ENCODE data around the gene TMPRSS9. TPM values are rescaled to one million over a fixed set of nuclear protein-coding genes. Genes with fewer than 3 reads are reported as not detected.

The TMPRSS9 gene
- total and polyA plus RNA-seq, 2 of the 13 experiments (the other 11 are each of a cell fraction or from before 2014, with no cell fraction given): 2.5 to 5.2 TPM

DNA sequence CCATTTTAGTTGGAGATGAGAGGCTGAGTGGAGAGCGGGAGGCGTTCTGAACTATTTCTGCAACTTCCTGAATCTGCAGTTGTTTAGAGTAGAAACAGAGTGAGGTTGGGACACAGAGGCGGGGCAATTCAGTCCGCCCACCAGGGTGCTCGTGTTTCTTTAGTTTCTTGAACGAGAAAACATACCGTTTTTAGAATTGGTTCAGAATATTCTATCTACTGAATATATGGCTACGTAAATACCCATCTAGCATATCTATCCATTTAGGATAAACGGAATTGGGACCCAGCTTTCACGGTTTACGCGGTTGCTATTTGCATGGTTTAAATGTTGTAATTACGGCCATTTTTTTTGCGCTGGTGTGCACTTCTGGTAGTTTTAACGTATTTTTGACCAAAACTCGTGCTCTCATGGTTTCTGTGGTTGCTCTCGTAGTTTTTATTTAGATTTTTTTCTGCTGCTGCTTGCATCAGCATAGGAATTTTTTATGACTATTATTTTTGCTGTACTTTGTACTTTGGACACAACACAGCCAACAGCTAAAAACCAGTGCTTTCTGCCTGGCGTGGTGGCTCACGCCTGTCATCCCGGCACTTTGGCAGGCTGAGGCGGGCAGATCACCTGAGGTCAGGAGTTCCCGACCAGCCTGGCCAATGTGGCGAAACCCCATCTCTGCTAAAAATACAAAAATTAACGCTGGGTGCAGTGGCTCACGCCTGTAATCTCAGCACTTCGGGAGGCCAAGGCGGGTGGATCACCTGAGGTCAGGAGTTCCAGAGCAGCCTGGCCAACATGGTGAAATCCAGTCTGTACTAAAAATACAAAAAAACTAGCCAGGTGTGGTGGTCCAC is 34.6 kb downstream of the TMPRSS9 start (continued):
- TF ChIP-seq, protein P1, sequence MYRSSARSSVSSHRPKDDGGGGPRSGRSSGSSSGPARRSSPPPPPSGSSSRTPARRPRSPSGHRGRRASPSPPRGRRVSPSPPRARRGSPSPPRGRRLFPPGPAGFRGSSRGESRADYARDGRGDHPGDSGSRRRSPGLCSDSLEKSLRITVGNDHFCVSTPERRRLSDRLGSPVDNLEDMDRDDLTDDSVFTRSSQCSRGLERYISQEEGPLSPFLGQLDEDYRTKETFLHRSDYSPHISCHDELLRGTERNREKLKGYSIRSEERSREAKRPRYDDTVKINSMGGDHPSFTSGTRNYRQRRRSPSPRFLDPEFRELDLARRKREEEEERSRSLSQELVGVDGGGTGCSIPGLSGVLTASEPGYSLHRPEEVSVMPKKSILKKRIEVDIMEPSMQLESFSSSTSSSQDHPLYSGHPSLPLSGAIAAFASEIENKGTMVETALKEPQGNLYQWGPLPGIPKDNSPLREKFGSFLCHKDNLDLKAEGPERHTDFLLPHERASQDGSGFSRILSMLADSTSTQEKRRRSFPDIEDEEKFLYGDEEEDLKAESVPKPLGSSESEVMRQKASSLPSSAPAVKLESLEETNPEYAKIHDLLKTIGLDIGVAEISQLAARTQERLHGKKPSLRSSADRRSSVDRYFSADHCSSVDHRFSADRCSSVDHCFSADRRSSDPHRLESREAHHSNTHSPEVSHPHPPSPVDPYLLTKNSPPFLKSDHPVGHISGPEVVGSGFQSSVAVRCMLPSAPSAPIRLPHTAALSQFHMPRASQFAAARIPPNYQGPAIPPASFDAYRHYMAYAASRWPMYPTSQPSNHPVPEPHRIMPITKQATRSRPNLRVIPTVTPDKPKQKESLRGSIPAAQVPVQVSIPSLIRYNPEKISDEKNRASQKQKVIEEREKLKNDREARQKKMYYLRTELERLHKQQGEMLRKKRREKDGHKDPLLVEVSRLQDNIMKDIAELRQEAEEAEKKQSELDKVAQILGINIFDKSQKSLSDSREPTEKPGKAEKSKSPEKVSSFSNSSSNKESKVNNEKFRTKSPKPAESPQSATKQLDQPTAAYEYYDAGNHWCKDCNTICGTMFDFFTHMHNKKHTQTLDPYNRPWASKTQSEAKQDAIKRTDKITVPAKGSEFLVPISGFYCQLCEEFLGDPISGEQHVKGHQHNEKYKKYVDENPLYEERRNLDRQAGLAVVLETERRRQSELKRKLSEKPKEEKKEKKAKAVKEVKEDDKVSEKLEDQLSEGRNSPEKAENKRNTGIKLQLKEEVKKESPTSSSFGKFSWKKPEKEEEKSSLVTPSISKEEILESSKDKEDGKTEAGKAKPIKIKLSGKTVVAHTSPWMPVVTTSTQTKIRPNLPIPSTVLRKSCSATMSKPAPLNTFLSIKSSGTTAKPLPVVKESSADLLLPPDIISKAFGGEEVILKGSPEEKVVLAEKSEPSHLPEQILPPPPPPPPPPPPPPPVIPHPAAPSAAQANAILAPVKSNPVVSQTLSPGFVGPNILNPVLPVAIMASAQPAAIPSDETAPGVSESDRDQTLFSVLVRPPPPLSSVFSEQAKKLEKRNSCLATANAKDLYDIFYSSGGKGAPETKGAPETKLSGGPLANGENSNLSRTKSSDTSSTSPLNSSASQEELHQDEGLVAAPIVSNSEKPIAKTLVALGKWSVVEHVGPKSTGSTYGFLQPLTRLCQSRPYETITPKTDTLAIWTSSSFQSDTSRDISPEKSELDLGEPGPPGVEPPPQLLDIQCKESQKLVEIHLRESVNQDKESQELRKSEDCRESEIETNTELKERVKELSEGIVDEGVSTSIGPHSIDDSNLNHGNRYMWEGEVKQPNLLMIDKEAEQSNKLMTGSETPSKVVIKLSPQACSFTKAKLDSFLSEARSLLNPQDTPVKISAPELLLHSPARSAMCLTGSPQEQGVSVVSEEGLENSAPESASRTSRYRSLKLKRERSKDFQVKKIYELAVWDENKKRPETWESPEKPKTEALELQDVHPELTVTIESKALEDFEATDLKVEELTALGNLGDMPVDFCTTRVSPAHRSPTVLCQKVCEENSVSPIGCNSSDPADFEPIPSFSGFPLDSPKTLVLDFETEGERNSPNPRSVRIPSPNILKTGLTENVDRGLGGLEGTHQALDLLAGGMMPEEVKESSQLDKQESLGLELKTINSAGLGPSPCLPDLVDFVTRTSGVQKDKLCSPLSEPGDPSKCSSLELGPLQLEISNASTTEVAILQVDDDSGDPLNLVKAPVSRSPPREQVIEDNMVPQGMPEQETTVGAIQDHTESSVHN (CRISPR knock-in tag; IDR thresholded peaks at IDR 0.05): no peak
- no peak for TF ChIP-seq AKAP8 (CRISPR knock-in tag; IDR thresholded peaks at IDR 0.05)
- TF ChIP-seq KDM1A (CRISPR knock-in tag; IDR thresholded peaks at IDR 0.05): no peak
- TF ChIP-seq ZBTB8A (CRISPR knock-in tag; IDR thresholded peaks at IDR 0.05; ENCODE audit: borderline replicate concordance, low read depth): no peak
- TF ChIP-seq SRSF1 (optimal IDR thresholded peaks at IDR 0.05; ENCODE audit: low read depth, low read length): no peak
- no peak for TF ChIP-seq BRD4 (CRISPR knock-in tag; IDR thresholded peaks at IDR 0.05)
- TF ChIP-seq, protein P2, sequence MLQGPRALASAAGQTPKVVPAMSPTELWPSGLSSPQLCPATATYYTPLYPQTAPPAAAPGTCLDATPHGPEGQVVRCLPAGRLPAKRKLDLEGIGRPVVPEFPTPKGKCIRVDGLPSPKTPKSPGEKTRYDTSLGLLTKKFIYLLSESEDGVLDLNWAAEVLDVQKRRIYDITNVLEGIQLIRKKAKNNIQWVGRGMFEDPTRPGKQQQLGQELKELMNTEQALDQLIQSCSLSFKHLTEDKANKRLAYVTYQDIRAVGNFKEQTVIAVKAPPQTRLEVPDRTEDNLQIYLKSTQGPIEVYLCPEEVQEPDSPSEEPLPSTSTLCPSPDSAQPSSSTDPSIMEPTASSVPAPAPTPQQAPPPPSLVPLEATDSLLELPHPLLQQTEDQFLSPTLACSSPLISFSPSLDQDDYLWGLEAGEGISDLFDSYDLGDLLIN (CRISPR knock-in tag; IDR thresholded peaks at IDR 0.05; ENCODE audit: borderline replicate concordance): no peak
- no peak for TF ChIP-seq SRSF9 (IDR thresholded peaks at IDR 0.05; ENCODE audit: borderline replicate concordance, insufficient read depth, low read depth, low read length, poor library complexity, severe bottlenecking)
- no peak for TF ChIP-seq MTA1 (CRISPR knock-in tag; IDR thresholded peaks at IDR 0.05; ENCODE audit: borderline replicate concordance)
- TF ChIP-seq, protein P3, sequence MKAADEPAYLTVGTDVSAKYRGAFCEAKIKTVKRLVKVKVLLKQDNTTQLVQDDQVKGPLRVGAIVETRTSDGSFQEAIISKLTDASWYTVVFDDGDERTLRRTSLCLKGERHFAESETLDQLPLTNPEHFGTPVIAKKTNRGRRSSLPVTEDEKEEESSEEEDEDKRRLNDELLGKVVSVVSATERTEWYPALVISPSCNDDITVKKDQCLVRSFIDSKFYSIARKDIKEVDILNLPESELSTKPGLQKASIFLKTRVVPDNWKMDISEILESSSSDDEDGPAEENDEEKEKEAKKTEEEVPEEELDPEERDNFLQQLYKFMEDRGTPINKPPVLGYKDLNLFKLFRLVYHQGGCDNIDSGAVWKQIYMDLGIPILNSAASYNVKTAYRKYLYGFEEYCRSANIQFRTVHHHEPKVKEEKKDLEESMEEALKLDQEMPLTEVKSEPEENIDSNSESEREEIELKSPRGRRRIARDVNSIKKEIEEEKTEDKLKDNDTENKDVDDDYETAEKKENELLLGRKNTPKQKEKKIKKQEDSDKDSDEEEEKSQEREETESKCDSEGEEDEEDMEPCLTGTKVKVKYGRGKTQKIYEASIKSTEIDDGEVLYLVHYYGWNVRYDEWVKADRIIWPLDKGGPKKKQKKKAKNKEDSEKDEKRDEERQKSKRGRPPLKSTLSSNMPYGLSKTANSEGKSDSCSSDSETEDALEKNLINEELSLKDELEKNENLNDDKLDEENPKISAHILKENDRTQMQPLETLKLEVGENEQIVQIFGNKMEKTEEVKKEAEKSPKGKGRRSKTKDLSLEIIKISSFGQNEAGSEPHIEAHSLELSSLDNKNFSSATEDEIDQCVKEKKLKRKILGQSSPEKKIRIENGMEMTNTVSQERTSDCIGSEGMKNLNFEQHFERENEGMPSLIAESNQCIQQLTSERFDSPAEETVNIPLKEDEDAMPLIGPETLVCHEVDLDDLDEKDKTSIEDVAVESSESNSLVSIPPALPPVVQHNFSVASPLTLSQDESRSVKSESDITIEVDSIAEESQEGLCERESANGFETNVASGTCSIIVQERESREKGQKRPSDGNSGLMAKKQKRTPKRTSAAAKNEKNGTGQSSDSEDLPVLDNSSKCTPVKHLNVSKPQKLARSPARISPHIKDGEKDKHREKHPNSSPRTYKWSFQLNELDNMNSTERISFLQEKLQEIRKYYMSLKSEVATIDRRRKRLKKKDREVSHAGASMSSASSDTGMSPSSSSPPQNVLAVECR (CRISPR knock-in tag; IDR thresholded peaks at IDR 0.05; ENCODE audit: borderline replicate concordance): peak; percentile 57; the same call in 1 of the 2 replicates
- TF ChIP-seq TP53 (CRISPR knock-in tag; conservative IDR thresholded peaks at IDR 0.05): no peak
- TF ChIP-seq ZNF567 (CRISPR knock-in tag; IDR thresholded peaks at IDR 0.05; ENCODE audit: borderline replicate concordance): no peak
- no peak for TF ChIP-seq ZNF343 (CRISPR knock-in tag; IDR thresholded peaks at IDR 0.05)
- TF ChIP-seq ZNF772 (CRISPR knock-in tag; IDR thresholded peaks at IDR 0.05): no peak
- 0 out of 2 replicates have a peak, but pooled peaks have one; percentile 12 for TF ChIP-seq ZNF737 (CRISPR knock-in tag; IDR thresholded peaks at IDR 0.05; ENCODE audit: borderline replicate concordance)
